ENCODE results near the gene COG6.

The COG6 gene

DNA sequence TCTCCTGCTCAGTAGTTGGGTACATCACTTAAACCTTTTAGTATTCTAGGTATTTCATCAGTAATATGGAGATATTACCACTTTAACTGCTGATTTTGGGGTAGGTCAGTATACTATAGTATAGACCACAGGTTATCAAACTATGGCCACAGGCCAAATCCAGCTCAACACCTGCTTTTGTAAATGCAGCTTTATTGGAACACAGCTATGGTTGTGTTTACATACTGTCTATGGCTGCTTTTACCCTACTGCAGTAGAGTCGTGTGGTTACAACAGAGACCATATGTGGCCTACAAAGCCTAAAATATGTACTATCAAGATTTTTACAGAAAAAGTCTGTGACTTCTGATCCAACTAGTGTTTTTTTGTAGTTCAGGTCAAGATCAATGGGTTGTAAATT, 10.3 kb downstream of the COG6 start:
- no peaks in the 10 kb centered on the region for H3K9me3 ChIP-seq
- no peak for TF ChIP-seq CTCF (IDR thresholded peaks at IDR 0.05)
- intact Hi-C loops (cut with DNase I; ENCODE audit: low total_unique reads): no loop called here
- H3K4me1 ChIP-seq: peaks cover 0 to 13% (median 2%) of the 10 kb centered on the region in 4 donors
- H3K27me3 ChIP-seq: no peaks in the 10 kb centered on the region
- no peak for DNase-seq
- H3K27ac ChIP-seq: no peak overlapping the region
- H3K36me3 ChIP-seq: peaks cover 4 to 27% (median 7%) of the 10 kb centered on the region in 3 donors
- no peak overlapping the region for H3K4me3 ChIP-seq

DNA sequence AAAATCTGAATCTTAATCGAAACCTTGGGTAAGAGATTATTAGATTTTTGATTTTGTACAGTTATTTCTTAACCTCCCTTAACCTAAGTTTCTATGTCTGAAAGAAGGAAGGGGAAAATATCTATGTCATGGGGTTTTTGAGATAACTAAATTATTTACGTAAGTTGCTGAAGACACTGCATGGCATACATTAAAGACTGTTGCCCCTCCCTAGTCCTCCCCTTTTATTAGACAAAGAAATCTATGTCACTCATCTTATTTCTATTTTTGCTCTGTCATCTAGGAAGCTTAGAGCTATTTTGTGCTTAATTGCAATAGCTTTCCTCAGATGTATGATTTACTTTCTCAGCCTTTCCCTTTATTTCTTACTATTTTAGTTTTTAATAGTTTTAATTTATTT, 15.0 kb downstream of the COG6 start:
- no peak for TF ChIP-seq CTCF (IDR thresholded peaks at IDR 0.05)
- peaks cover 0 to 13% (median 2%) of the 10 kb centered on the region in 4 donors for H3K4me1 ChIP-seq
- H3K36me3 ChIP-seq: peaks cover 0 to 12% (median 0%) of the 10 kb centered on the region in 3 donors
- H3K27ac ChIP-seq: no peak overlapping the region
- H3K4me3 ChIP-seq: no peak overlapping the region
- no peak for DNase-seq
- H3K9me3 ChIP-seq: no peaks in the 10 kb centered on the region
- intact Hi-C loops (cut with DNase I; ENCODE audit: low total_unique reads): no loop called here
- no peaks in the 10 kb centered on the region for H3K27me3 ChIP-seq

- peaks cover 0 to 13% (median 2%) of the 10 kb centered on the region in 4 donors for H3K4me1 ChIP-seq
- no peak for DNase-seq
- peaks cover 0 to 2% (median 0%) of the 10 kb centered on the region in 3 donors for H3K36me3 ChIP-seq
- intact Hi-C loops (cut with DNase I; ENCODE audit: low total_unique reads): no loop called here
- H3K27ac ChIP-seq: no peak overlapping the region
- no peaks in the 10 kb centered on the region for H3K9me3 ChIP-seq
- TF ChIP-seq CTCF (IDR thresholded peaks at IDR 0.05): no peak
- H3K27me3 ChIP-seq: no peaks in the 10 kb centered on the region
- H3K4me3 ChIP-seq: no peak overlapping the region
These were observed 17.1 kb downstream of the COG6 start for GRCh38 chr13:39672378-39673132.

GRCh38 chr13:39675904-39676303, 20.4 kb downstream of the COG6 start:
- DNase-seq: no peak
- Histone ChIP-seq H3K27me3 (no peaks in the 10 kb centered on the region), H3K4me1 (no peaks in the 10 kb centered on the region), H3K27ac (no peak overlapping the region), H3K4me3 (no peak overlapping the region), H3K9me3 (no peaks in the 10 kb centered on the region), H3K36me3 (peaks cover 14 to 20% (median 19%) of the 10 kb centered on the region in 3 donors)
- no peak for TF ChIP-seq CTCF (IDR thresholded peaks at IDR 0.05)
- intact Hi-C loops (cut with DNase I; ENCODE audit: low total_unique reads): no loop called here

DNA sequence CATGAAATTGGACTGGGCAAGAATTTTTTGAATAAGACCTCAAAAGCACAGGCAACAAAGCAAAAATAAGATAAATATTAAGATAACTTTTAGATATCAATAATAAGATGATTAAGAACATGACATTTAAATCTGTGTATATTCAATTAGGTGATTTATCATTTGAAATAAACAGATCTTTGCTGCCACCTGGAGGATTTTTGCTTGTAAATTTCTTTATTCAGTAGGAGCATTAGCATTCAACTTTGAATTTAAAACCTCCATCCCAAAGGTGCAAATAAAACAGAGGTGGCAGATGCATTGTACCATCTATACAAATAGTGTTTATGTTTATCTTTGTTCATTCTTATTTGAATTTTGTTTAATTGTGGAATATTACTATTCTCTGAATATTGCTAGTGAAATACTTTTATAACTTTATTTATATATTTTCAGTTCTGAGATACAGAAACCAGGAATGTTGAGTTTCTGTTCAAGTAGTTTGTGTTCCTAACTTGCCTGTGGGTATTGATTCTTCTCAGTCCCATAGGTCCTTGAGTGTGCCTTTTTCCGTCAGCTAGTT, 20.9 kb downstream of the COG6 start:
- Histone ChIP-seq H3K36me3 (peaks cover 15 to 25% (median 24%) of the 10 kb centered on the region in 3 donors), H3K4me3 (no peak overlapping the region), H3K27ac (no peak overlapping the region), H3K9me3 (no peaks in the 10 kb centered on the region), H3K4me1 (no peaks in the 10 kb centered on the region), H3K27me3 (no peaks in the 10 kb centered on the region)
- DNase-seq: no peak
- intact Hi-C loops (cut with DNase I; ENCODE audit: low total_unique reads): no loop called here
- TF ChIP-seq CTCF (IDR thresholded peaks at IDR 0.05): peak; percentile 34 to 55

Measured in tibial artery (tissue), 4 donors.